HCT116 (cell line): ENCODE measurements around the gene SBF1. TPM values are rescaled to one million over a fixed set of nuclear protein-coding genes. Genes with fewer than 3 reads are reported as not detected.

Source experiments
- ATAC-seq: fragments of 200-7000 bp; cut with Tn5 transposase; 2 replicates; pipeline ENCODE4 v1.9.1; 2020; ENCODE audit warnings: mild to moderate bottlenecking, moderate library complexity
- BruUV-seq: library from RNA; stranded (reverse); fragments of 400-500 nt; replicated peaks from 2 replicates; lab custom pipeline; 2021; lab: Mats Ljungman, UMichigan
- CTCF ChIA-PET: fragments of 300-600 bp; sonication (Branson Sonifier 250); formaldehyde crosslinking; loops from one replicate; lab custom pipeline; 2021; ENCODE audit warnings: antibody characterized with exemption; lab: Charles Lee
- POLR2A ChIA-PET: fragments of 300-600, 350-600 bp; sonication (Branson Sonifier 250); formaldehyde crosslinking; loops from one replicate; lab custom pipeline; 2021; ENCODE audit warnings: antibody characterized with exemption; lab: Charles Lee
- RAD21 ChIA-PET, 2 experiments: fragments of 300-600 bp; sonication (Branson Sonifier 250); formaldehyde crosslinking; loops; one replicate each; lab custom pipeline; 2023; ENCODE audit warnings: low total read pairs in 2 of 2; ENCODE audit not compliant: uncharacterized antibody in 2 of 2, unreplicated experiment in 2 of 2, low non-redundant PET in 1 of 2; lab: Charles Lee
- DNase-seq: peaks from one replicate; pipeline ENCODE4 v3.0.0-alpha.2; 2010; ENCODE audit warnings: low read depth, low spot score
- H2AFZ ChIP-seq: fragments of 200-600 bp; shearing (Covaris generic), sonication (generic); 2 replicates; pipeline ENCODE4 v1.6.1; 2017; ENCODE audit warnings: low read depth, mixed run types, mixed read lengths, antibody characterized with exemption, low read length; ENCODE audit not compliant: poor library complexity, severe bottlenecking
- H3K27ac ChIP-seq: 2 replicates; pipeline ENCODE4 v1.5.1; 2012; ENCODE audit warnings: low read depth, low read length
- H3K27me3 ChIP-seq: fragments of 200-600 bp; sonication (generic); 2 replicates; pipeline ENCODE4 v1.6.1; 2016; ENCODE audit warnings: mixed run types, low read length, mixed read lengths; ENCODE audit not compliant: insufficient read depth
- H3K36me3 ChIP-seq, 2 experiments: fragments of 200-500 bp in 1 of 2; fragments of 200-600 bp in 1 of 2; sonication (Bioruptor generic) in 1 of 2; sonication (generic) in 1 of 2; 2 replicates each; pipeline versions ENCODE4 v1.5.1 to v1.6.1; 2014 to 2016; ENCODE audit warnings: low read length in 2 of 2, inconsistent platforms in 1 of 2, mixed read lengths in 1 of 2, mixed run types in 1 of 2; ENCODE audit not compliant: insufficient read depth in 2 of 2, control insufficient read depth in 1 of 2
- H3K4me1 ChIP-seq, 2 experiments: fragments of 200-600 bp in 1 of 2; sonication (generic) in 1 of 2; 2 replicates each; pipeline versions ENCODE4 v1.5.1 to v1.6.1; 2012 to 2017; ENCODE audit warnings: low read length in 2 of 2, inconsistent platforms in 1 of 2, mild to moderate bottlenecking in 1 of 2, mixed read lengths in 1 of 2, mixed run types in 1 of 2, moderate library complexity in 1 of 2; ENCODE audit not compliant: insufficient read depth in 2 of 2, control insufficient read depth in 1 of 2
- H3K4me2 ChIP-seq: fragments of 200-600 bp; sonication (generic); 2 replicates; pipeline ENCODE4 v1.6.1; 2017; ENCODE audit warnings: mixed run types, low read length, mixed read lengths
- H3K4me3 ChIP-seq, 2 experiments: fragments of 200-600 bp in 1 of 2; sonication (generic) in 1 of 2; replicated peaks in 1 of 2; 2 replicates each; pipeline ENCODE4 v1.5.1; 2011 to 2016; ENCODE audit warnings: low read length in 2 of 2, control low read depth in 1 of 2, low read depth in 1 of 2, mild to moderate bottlenecking in 1 of 2, mixed read lengths in 1 of 2, mixed run types in 1 of 2
- H3K79me2 ChIP-seq: fragments of 200-600 bp; sonication (generic); 2 replicates; pipeline ENCODE4 v1.6.1; 2017; ENCODE audit warnings: mild to moderate bottlenecking, mixed run types, low read length, moderate library complexity, mixed read lengths; ENCODE audit not compliant: insufficient read depth
- H3K9ac ChIP-seq: fragments of 200-600 bp; sonication (generic); 2 replicates; pipeline ENCODE4 v1.6.1; 2016; ENCODE audit warnings: low read length, mixed read lengths
- H3K9me2 ChIP-seq: fragments of 200-600 bp; sonication (generic), shearing (Covaris generic); 2 replicates; pipeline ENCODE4 v1.6.1; 2017; ENCODE audit warnings: mixed run types, mild to moderate bottlenecking, moderate library complexity; ENCODE audit not compliant: insufficient read depth
- H3K9me3 ChIP-seq, 2 experiments: fragments of 200-500 bp in 1 of 2; fragments of 200-600 bp in 1 of 2; sonication (Bioruptor generic) in 1 of 2; sonication (generic) in 1 of 2; 2 replicates each; pipeline ENCODE4 v1.6.1; 2014 to 2017; ENCODE audit warnings: low read length in 2 of 2, mixed read lengths in 2 of 2, inconsistent platforms in 1 of 2, low read depth in 1 of 2, mild to moderate bottlenecking in 1 of 2, mixed run types in 1 of 2, moderate library complexity in 1 of 2; ENCODE audit not compliant: control insufficient read depth in 1 of 2, insufficient read depth in 1 of 2
- H4K20me1 ChIP-seq: fragments of 200-600 bp; sonication (generic), shearing (Covaris generic); 2 replicates; pipeline ENCODE4 v1.6.1; 2017; ENCODE audit warnings: mixed run types, mild to moderate bottlenecking, moderate library complexity; ENCODE audit not compliant: insufficient read depth
- ATF3 ChIP-seq: IDR thresholded peaks from 2 replicates; pipeline ENCODE4 v1.6.1; 2012
- CBX3 ChIP-seq: IDR thresholded peaks from 2 replicates; pipeline ENCODE4 v1.6.1; 2012; ENCODE audit warnings: low read depth
- EZH2 ChIP-seq: fragments of 200-600 bp; sonication (generic); IDR thresholded peaks from 2 replicates; pipeline ENCODE4 v1.6.1; 2017; ENCODE audit warnings: antibody characterized with exemption, mixed run types
- EZH2phosphoT487 ChIP-seq: fragments of 200-600 bp; IDR thresholded peaks from 2 replicates; pipeline ENCODE4 v1.6.1; 2018; ENCODE audit warnings: antibody characterized with exemption, borderline replicate concordance
- FOSL1 ChIP-seq: IDR thresholded peaks from 2 replicates; pipeline ENCODE4 v1.6.1; 2012; ENCODE audit warnings: low read depth
- POLR2A ChIP-seq: IDR thresholded peaks from 2 replicates; pipeline ENCODE4 v1.7.0; 2011; ENCODE audit warnings: borderline replicate concordance; ENCODE audit not compliant: insufficient read depth, insufficient read length; ENCODE audit errors: extremely low read depth
- SIN3A ChIP-seq: IDR thresholded peaks from 2 replicates; pipeline ENCODE4 v1.6.1; 2012; ENCODE audit warnings: low read depth
- SP1 ChIP-seq: IDR thresholded peaks from 2 replicates; pipeline ENCODE4 v1.6.1; 2012; ENCODE audit warnings: low read depth
- SRF ChIP-seq: IDR thresholded peaks from 2 replicates; pipeline ENCODE4 v1.6.1; 2012; ENCODE audit warnings: low read depth
- YY1 ChIP-seq: IDR thresholded peaks from 2 replicates; pipeline ENCODE4 v1.6.1; 2011; ENCODE audit warnings: low read length, low read depth, moderate library complexity, mild to moderate bottlenecking; ENCODE audit not compliant: insufficient replicate concordance; ENCODE audit errors: extremely low read depth
- ZBTB33 ChIP-seq: IDR thresholded peaks from 2 replicates; pipeline ENCODE4 v1.6.1; 2011; ENCODE audit warnings: mild to moderate bottlenecking, low read length, moderate library complexity; ENCODE audit not compliant: insufficient replicate concordance; ENCODE audit errors: extremely low read depth
- ZNF274 ChIP-seq: fragments of 200-500 bp; sonication (Bioruptor generic); IDR thresholded peaks from 2 replicates; pipeline ENCODE4 v1.6.1; 2014; ENCODE audit warnings: mild to moderate bottlenecking, low read depth, low read length, inconsistent platforms
- intact Hi-C: fragments of 100-400 bp; cut with micrococcal nuclease; formaldehyde crosslinking; loops from 2 replicates; pipeline ENCODE4 v1.10.0; 2022
- total RNA-seq: library from RNA; stranded (reverse); gene quantifications from one replicate; pipeline ENCODE4 v1.2.1, GENCODE V29; 2021; ENCODE audit not compliant: unreplicated experiment
- TF ChIP-seq, protein P1 (sequence below): IDR thresholded peaks from 2 replicates; pipeline ENCODE4 v1.6.1; 2012; ENCODE audit warnings: low read depth
- TF ChIP-seq, protein P2 (sequence below): IDR thresholded peaks from 2 replicates; pipeline ENCODE4 v1.6.1; 2012

SBF1 gene
- total RNA-seq, 1 experiment from 2014 or later = 91.1 TPM

GRCh38 chr22:50418624-50419023 is 56.2 kb downstream of the SBF1 start:
- Histone ChIP-seq H3K4me1 (no peaks in the 10 kb centered on the region), H3K9me3 (no peaks in the 10 kb centered on the region), H3K9ac (no peak overlapping the region), H3K9me2 (no peaks in the 10 kb centered on the region), H3K4me2 (no peak overlapping the region), H3K27me3 (no peaks in the 10 kb centered on the region), H3K27ac (no peak overlapping the region), H4K20me1 (no peaks in the 10 kb centered on the region), H3K79me2 (no peaks in the 10 kb centered on the region), H3K36me3 (peaks cover 51 to 56% of the 10 kb centered on the region in 2 experiments), H3K4me3 (no peak overlapping the region), H2AFZ (no peak overlapping the region)
- ChIA-PET RAD21 (no interaction called here), CTCF (no interaction called here), POLR2A (no interaction called here)
- ATAC-seq = no peak
- BruUV-seq = no TSS peak
- no peak for TF ChIP-seq FOSL1
- TF ChIP-seq SIN3A = no peak
- no peak for TF ChIP-seq CBX3
- TF ChIP-seq EZH2phosphoT487 = no peak
- no peak for TF ChIP-seq EZH2
- TF ChIP-seq SRF = no peak
- no peak for TF ChIP-seq YY1
- no peak for TF ChIP-seq POLR2A
- no peak for TF ChIP-seq ZNF274
- intact Hi-C loops = no loop called here
- DNase-seq = no peak

- H3K4me1 ChIP-seq = no peaks in the 10 kb centered on the region
- CTCF ChIA-PET = no interaction called here
- BruUV-seq = no TSS peak
Measured at GRCh38 chr22:50417411-50418210, 57.2 kb downstream of the SBF1 start.

More at GRCh38 chr22:50417411-50418210, 57.2 kb downstream of the SBF1 start:
- peaks cover 45 to 55% of the 10 kb centered on the region in 2 experiments for H3K36me3 ChIP-seq
- H3K9ac ChIP-seq = no peak overlapping the region
- H4K20me1 ChIP-seq = no peaks in the 10 kb centered on the region
- TF ChIP-seq SP1 (no peak), ZBTB33 (no peak), YY1 (no peak), SIN3A (no peak), ATF3 (no peak), EZH2 (no peak), SRF (no peak)
- TF ChIP-seq, protein P1, sequence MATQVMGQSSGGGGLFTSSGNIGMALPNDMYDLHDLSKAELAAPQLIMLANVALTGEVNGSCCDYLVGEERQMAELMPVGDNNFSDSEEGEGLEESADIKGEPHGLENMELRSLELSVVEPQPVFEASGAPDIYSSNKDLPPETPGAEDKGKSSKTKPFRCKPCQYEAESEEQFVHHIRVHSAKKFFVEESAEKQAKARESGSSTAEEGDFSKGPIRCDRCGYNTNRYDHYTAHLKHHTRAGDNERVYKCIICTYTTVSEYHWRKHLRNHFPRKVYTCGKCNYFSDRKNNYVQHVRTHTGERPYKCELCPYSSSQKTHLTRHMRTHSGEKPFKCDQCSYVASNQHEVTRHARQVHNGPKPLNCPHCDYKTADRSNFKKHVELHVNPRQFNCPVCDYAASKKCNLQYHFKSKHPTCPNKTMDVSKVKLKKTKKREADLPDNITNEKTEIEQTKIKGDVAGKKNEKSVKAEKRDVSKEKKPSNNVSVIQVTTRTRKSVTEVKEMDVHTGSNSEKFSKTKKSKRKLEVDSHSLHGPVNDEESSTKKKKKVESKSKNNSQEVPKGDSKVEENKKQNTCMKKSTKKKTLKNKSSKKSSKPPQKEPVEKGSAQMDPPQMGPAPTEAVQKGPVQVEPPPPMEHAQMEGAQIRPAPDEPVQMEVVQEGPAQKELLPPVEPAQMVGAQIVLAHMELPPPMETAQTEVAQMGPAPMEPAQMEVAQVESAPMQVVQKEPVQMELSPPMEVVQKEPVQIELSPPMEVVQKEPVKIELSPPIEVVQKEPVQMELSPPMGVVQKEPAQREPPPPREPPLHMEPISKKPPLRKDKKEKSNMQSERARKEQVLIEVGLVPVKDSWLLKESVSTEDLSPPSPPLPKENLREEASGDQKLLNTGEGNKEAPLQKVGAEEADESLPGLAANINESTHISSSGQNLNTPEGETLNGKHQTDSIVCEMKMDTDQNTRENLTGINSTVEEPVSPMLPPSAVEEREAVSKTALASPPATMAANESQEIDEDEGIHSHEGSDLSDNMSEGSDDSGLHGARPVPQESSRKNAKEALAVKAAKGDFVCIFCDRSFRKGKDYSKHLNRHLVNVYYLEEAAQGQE = no peak
- TF ChIP-seq, protein P2, sequence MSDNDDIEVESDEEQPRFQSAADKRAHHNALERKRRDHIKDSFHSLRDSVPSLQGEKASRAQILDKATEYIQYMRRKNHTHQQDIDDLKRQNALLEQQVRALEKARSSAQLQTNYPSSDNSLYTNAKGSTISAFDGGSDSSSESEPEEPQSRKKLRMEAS = no peak
- no peak overlapping the region for H3K27ac ChIP-seq
- no peaks in the 10 kb centered on the region for H3K9me2 ChIP-seq
- no peak overlapping the region for H3K4me2 ChIP-seq
- intact Hi-C loops = no loop called here
- H3K9me3 ChIP-seq = no peaks in the 10 kb centered on the region
- no peaks in the 10 kb centered on the region for H3K27me3 ChIP-seq
- H3K4me3 ChIP-seq = no peak overlapping the region
- ChIA-PET RAD21 (no interaction called here), POLR2A (no interaction called here)
- H3K79me2 ChIP-seq = no peaks in the 10 kb centered on the region
- DNase-seq = no peak
- no peak overlapping the region for H2AFZ ChIP-seq
- ATAC-seq = no peak
